ENCODE data around the gene MSANTD7. TPM values are rescaled to one million over a fixed set of nuclear protein-coding genes. Genes with fewer than 3 reads are reported as not detected.
"Not testable (repeated sequence)": the region's sequence is repeated elsewhere in the genome, so short reads cannot be mapped to it uniquely, and the experiment has no call there.

Gene MSANTD7
- total and polyA plus RNA-seq, 2 of the 13 experiments (the other 11 are each of a cell fraction or from before 2014, with no cell fraction given) = 3.7 to 16.7 TPM

DNA sequence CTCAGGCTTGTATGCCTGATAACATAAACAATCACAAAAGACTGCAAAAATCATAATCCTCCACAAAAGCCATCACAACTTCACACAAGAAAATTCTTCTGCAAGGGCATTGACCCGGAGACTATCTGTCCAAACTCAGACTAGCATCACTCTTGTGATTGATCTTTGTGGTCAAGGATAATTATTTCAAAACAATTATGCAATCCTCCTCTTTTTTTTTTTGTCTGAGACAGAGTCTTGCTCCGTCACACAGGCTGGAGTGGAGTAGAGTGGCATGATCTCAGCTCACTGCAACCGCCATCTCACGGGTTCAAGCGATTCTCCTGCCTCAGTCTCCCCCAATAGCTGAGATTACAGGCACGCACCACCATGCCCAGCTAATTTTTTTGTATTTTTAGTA is 22.4 kb upstream of the MSANTD7 start:
- DNase-seq (ENCODE audit: low spot score) (no peak), FAIRE-seq (no peak), ATAC-seq (no peak)
- H3K4me3 ChIP-seq (replicated peaks in 1 of 3; ENCODE audit: insufficient read depth in 1 of 3, low read depth in 2 of 3, low read length in 3 of 3) = no peak overlapping the region
- H3K4me1 ChIP-seq (ENCODE audit: insufficient read depth, low read length) = 0 out of 2 replicates have a peak, but pooled peaks cover 7% of the 10 kb centered on the region
- no peaks in the 10 kb centered on the region; a peak in 1 of 5 replicates for H3K27me3 ChIP-seq (ENCODE audit: control insufficient read depth in 1 of 2, insufficient read depth in 2 of 2, low read length in 2 of 2)
- no peak overlapping the region for H2AFZ ChIP-seq (ENCODE audit: low read length)
- no peak overlapping the region for H3K9ac ChIP-seq (ENCODE audit: insufficient read depth, low read depth, low read length)
- BruUV-seq (replicated peaks) = no TSS peak
- H3K9me3 ChIP-seq (ENCODE audit: low read length) = no peaks in the 10 kb centered on the region
- H3K79me2 ChIP-seq (ENCODE audit: insufficient read depth, low read length) = no peaks in the 10 kb centered on the region
- no peak overlapping the region for H3K27ac ChIP-seq (ENCODE audit: extremely low read length, insufficient read depth, low read length)
- CTCF ChIA-PET (ENCODE audit: low intra/inter-chr PET ratio, low total read pairs) = no interaction called here
- intact Hi-C loops (cut with micrococcal nuclease; ENCODE audit: unreplicated experiment) (no loop called here), in situ Hi-C loops (cut with HindIII; ENCODE audit: extremely low pct_ligation_motif_present, low pct_unique_long_range_greater_than_20kb) (loop anchor here (25.0 kb wide), 1 partner anchor 628 kb away; no protein-coding TSS in a partner anchor)
- no peaks in the 10 kb centered on the region for H4K20me1 ChIP-seq (ENCODE audit: insufficient read depth, low read length)
- TF ChIP-seq ZNF557 (CRISPR knock-in tag; IDR thresholded peaks at IDR 0.05) (no peak), CEBPB (IDR thresholded peaks at IDR 0.05; ENCODE audit: borderline replicate concordance, low read depth, low read length) (peak; percentile 41; the same call in 1 of the 2 replicates)
- TF ChIP-seq, protein P1, sequence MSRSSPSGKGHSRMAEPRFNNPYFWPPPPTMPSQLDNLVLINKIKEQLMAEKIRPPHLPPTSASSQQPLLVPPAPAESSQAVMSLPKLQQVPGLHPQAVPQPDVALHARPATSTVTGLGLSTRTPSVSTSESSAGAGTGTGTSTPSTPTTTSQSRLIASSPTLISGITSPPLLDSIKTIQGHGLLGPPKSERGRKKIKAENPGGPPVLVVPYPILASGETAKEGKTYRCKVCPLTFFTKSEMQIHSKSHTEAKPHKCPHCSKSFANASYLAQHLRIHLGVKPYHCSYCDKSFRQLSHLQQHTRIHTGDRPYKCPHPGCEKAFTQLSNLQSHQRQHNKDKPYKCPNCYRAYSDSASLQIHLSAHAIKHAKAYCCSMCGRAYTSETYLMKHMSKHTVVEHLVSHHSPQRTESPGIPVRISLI (CRISPR knock-in tag; IDR thresholded peaks at IDR 0.05; ENCODE audit: borderline replicate concordance) = peak; percentile 66
- WGBS (ENCODE audit: low lambda C conversion rate) = 34% methylated on average over 6 of the region's 6 CpGs
- POLR2A ChIA-PET = no interaction called here
- no peak overlapping the region for H3K4me2 ChIP-seq (ENCODE audit: low read depth, low read length)
- H3K36me3 ChIP-seq (replicated peaks in 1 of 2; ENCODE audit: control insufficient read depth in 1 of 2, insufficient read depth in 2 of 2, low read length in 2 of 2) = no peaks in the 10 kb centered on the region

DNA sequence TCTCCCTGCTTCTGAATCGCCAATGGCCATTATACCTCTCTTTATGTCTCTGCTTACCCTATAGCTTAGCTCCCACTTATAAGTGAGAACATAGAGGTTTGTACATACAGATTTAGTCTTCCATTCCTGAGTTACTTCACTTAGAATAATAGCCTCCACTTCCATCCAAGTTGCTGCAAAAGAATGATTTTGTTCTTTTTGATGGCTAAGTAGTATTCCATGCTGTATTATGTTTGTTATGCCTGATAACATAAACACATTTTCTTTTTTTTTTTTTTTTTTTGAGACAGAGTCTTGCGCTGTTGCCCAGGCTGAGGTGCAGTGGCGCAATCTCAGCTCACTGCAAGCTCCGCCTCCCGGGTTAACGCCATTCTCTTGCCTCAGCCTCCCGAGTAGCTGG is 21.4 kb upstream of the MSANTD7 start:
- intact Hi-C loops (cut with micrococcal nuclease; ENCODE audit: unreplicated experiment); FAIRE-seq; POLR2A ChIA-PET; H3K4me2 ChIP-seq (ENCODE audit: low read depth, low read length); H3K9ac ChIP-seq (ENCODE audit: insufficient read depth, low read depth, low read length); H3K79me2 ChIP-seq (ENCODE audit: insufficient read depth, low read length); H3K36me3 ChIP-seq (replicated peaks in 1 of 2; ENCODE audit: control insufficient read depth in 1 of 2, insufficient read depth in 2 of 2, low read length in 2 of 2); H2AFZ ChIP-seq (ENCODE audit: low read length); H3K4me3 ChIP-seq (replicated peaks in 1 of 3; ENCODE audit: insufficient read depth in 1 of 3, low read depth in 2 of 3, low read length in 3 of 3); DNase-seq (ENCODE audit: low spot score); H3K9me3 ChIP-seq (ENCODE audit: low read length); H3K27me3 ChIP-seq (ENCODE audit: control insufficient read depth in 1 of 2, insufficient read depth in 2 of 2, low read length in 2 of 2); H4K20me1 ChIP-seq (ENCODE audit: insufficient read depth, low read length); ATAC-seq; CTCF ChIA-PET (ENCODE audit: low intra/inter-chr PET ratio, low total read pairs); BruUV-seq (replicated peaks); H3K27ac ChIP-seq (ENCODE audit: extremely low read length, insufficient read depth, low read length); H3K4me1 ChIP-seq (ENCODE audit: insufficient read depth, low read length): not testable (repeated sequence)
- 85% methylated on average over 7 of the region's 7 CpGs for WGBS (ENCODE audit: low lambda C conversion rate)
- in situ Hi-C loops (cut with HindIII; ENCODE audit: extremely low pct_ligation_motif_present, low pct_unique_long_range_greater_than_20kb) = loop anchor here (25.0 kb wide), 1 partner anchor 629 kb away; no protein-coding TSS in a partner anchor
